ELF-1 (cell line): ENCODE measurements around the gene RAB35.

Source experiments
- DNase-seq: peaks from one replicate; pipeline ENCODE4 v3.0.0-alpha.2; 2016; ENCODE audit warnings: low read depth, low spot score

Gene RAB35

DNA sequence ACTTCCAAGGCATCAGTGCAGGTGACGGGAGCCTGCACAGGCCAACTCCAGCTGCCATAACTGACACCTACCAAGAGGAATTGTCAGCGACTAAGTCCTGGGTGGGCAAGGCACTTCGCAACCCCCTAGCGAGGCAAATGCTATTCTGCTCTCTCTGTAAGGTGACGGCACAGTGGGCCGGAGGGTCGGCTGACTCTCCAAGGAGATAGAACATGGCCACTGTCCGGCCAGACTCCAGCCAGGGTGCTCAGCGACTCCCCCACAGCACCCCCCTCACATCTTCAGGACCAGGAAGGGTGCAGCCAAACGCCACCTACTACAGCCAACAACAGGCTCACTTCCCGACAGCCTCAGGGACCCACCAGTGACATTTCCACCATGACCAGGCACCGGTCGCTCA, 13.2 kb downstream of the RAB35 start:
- no peak for DNase-seq

- DNase-seq = no peak
Observed at GRCh38 chr12:120103044-120103338, 13.6 kb downstream of the RAB35 start.

DNA sequence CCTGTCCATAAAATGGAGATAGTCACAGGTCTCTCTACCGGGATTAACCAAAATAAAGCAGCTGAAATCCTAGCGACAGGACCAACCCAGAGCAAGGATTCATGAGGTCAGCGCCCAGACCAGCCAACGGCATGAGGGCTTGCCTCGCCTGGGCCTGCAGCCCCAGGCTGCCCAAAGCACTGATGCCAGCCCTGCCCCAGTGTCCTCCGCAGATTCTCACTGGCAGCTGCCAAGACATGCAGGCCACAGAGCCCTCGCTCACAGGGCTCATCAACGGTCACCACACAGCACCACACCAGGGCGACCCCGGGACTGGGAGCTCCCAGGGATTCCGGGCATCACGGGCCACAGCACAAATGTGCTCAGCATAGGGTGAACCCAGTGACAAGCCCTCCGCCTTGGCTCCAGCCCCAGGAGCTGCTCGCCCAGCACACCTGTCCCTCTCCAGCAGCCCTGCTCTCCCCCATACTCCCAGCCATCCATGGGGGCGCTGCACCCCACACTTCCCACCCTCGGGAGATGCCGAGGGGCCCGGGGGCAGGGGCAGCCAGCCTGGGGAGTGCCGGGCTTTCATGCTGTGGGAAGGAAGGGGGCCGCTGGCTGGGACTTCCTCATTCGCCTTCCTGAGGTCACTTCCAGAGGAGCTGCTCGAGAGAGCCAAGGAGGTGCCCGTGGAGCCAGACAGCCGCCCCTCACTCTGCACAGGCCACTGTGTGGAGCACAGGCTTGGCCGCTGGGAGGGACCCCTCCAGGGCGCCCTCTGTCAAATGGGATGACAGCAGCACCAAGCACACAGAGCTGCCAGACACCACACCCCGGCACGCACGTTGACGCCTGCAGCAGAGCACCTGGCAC, 14.1 kb downstream of the RAB35 start:
- DNase-seq = no peak

GRCh38 chr12:120101617-120102016, 14.9 kb downstream of the RAB35 start:
- no peak for DNase-seq

- no peak for DNase-seq
Observed at GRCh38 chr12:120101182-120101581, 15.4 kb downstream of the RAB35 start.

GRCh38 chr12:120100630-120101029, 15.9 kb downstream of the RAB35 start:
- DNase-seq = no peak

GRCh38 chr12:120099738-120100137, 16.8 kb downstream of the RAB35 start:
- no peak for DNase-seq

- no peak for DNase-seq
Observed at GRCh38 chr12:120098756-120099470, 17.6 kb downstream of the RAB35 start.

GRCh38 chr12:120096671-120097202, 19.8 kb downstream of the RAB35 start:
- DNase-seq = no peak

- no peak for DNase-seq
Observed at GRCh38 chr12:120095736-120096135, 20.8 kb downstream of the RAB35 start.

DNA sequence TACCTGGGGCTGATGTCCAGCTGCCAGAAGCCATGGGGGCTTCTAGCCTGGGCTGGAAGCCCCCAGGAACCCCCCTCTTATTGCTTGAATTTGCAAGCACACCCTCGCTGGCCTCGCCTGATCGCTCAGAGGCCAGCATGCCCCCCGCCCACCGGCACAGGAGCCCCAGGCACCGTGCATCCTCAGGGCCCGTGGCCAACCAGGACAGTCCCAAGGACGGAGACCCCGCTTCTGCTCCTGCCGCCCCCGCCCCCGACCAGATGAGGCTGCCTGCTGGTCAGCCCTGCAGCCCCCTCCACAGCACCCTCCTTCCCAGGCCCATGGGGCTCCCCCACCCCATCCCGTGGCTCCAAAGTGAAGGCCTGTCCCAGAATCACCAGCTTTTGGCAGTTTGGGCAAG, 21.2 kb downstream of the RAB35 start:
- DNase-seq = no peak

- DNase-seq = no peak
Observed at GRCh38 chr12:120094485-120094884, 22.1 kb downstream of the RAB35 start.

DNA sequence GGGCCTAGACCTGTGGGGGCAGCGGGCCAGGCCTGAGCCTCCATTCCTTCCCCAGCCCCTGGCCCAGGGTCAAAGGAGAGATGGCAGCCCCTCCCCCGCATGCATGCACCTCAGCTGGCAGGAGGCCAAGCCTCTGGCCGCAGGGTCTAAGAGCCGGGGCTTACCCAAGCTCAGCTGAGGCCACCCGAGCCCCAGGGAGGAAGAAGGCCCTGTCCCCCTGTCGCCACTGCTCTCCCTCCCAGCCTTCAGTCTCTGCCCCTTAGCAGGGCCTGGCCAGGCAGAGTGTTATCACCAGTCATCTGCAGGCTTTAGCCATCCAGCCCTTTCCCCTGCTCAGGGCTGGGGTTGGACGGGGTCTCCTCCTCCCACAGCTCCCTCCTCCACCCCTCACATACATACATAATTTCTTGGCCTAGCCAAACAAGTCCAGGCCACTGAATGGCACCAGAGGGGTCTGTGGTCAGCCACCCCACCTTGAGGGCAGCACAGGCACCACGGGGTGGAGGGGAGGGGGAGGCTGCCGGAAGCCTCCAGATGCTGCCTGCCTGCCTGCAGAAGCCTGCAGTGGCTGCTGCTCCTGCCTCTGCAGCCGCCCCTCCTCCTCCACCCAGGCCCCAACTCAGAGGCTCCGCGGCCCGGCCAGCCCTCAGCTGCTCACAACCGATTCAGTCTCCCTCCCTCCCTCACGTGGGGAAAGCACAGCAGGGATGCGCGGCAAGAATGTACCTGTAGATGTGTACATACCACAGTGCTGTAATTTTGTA, 22.8 kb downstream of the RAB35 start:
- peak; percentile 91 for DNase-seq

GRCh38 chr12:120093336-120093591, 23.3 kb downstream of the RAB35 start:
- peak; percentile 77 for DNase-seq

GRCh38 chr12:120092551-120093335, 23.8 kb downstream of the RAB35 start:
- peak; percentile 48 for DNase-seq

DNA sequence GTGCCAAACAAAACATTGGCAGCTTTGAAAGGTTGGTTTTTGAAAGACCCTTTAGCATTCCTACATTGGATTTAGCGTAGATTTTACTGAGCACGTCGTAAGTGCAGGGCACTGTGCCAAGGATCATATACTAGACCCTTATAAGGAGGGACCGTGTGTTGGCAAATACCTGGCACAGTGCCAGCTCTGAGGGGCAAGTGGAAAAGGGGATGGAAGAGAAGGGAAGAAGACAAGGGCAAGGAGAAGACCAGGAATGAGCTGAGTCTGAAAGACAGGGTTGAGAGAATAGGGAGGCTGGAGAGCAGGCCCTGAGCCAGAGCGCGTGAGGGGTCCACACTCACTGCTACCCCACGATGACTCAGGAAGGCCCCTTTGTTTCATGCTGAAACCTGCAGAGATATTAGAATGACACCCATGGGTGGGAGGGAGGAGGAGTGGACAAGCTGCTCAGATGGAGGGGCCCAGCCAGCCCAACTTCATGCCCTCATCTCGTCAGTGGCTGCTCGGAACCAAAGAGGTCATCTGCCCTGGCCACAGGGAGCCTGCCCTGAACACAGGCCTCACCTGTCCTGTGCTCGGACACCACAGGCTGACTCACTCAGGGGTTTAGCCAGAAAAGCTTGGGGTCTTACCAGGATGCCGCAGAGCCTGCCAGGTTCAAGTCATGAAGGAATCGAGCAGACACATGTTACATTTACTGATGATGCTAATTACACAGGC, 25.0 kb downstream of the RAB35 start:
- no peak for DNase-seq

- no peak for DNase-seq
Observed at GRCh38 chr12:120090626-120091295, 25.8 kb downstream of the RAB35 start.

DNA sequence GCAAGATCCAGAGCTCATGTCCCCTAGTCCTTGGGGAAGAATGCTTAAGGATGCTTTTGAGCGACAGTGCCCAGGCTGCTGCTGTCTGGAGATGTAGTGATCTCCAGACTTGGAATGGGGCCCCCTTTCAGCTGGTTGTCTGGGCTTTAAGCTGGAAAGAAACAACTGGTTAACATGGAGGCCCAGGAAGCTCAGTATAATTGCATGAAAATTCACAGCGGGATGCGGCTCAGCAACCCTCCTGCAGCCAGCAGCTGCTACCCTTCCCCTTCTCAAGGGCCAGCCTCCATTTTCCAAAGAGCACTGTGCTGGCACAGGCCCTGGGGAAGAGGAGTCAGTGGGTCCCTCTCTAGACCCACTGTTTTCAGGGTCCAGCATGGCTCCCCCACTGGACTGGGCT, 26.3 kb downstream of the RAB35 start:
- DNase-seq = no peak

DNA sequence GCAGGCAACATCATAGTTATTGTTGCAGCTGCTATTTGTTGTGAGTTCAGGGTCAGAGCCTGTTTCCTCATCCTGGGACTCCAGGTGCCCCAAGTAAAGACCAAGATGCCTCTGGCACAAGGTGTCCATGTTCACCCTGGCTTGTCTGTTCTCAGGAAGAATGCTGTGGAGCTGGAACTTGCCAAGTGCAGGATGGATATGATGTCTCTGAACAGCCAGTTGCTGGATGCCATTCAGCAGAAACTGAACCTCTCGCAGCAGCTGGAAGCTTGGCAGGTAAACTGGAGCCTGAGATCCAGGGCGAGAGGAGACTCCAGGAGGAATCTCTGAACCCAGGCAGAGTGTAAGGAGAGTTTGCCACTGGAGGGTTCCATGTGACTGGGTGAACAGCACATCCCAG, 26.8 kb downstream of the RAB35 start:
- DNase-seq = no peak

DNA sequence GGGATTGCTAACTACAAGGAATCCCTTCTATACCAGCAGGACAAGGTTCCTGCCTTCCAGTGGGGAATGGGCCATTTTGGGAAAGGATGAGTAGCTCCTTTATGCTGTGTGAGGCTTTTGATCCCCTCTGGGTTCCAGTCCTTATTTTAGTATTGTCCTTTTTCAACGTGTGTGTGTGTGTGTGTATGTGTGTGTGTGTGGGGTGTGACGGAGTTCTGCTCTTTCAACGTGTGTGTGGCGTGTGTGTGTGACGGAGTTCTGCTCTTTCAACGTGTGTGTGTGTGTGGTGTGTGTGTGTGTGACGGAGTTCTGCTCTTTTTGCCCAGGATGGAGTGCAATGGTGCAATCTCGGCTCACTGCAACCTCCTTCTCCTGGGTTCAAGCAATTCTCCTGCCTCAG, 27.4 kb downstream of the RAB35 start:
- no peak for DNase-seq
